ENCODE measurements around the gene CETP. TPM values are rescaled to one million over a fixed set of nuclear protein-coding genes. Genes with fewer than 3 reads are reported as not detected.

CETP gene
- total RNA-seq, 4 donors from 2014 or later: not detected

- no peak for DNase-seq (ENCODE audit: low spot score in 2 of 2)
- H3K4me1 ChIP-seq: no peaks in the 10 kb centered on the region
- H3K36me3 ChIP-seq: peaks cover 0 to 8% (median 0%) of the 10 kb centered on the region in 3 donors
- no peak overlapping the region for H3K4me3 ChIP-seq
- no peaks in the 10 kb centered on the region for H3K27me3 ChIP-seq
- 82 to 83% methylated on average over 5 of the region's 5 CpGs for WGBS, 2 donors
- no peaks in the 10 kb centered on the region for H3K9me3 ChIP-seq
- H3K27ac ChIP-seq: no peak overlapping the region
- no peak for TF ChIP-seq POLR2A (IDR thresholded peaks at IDR 0.05)
- TF ChIP-seq CTCF (IDR thresholded peaks at IDR 0.05): no peak
- no peak for TF ChIP-seq EP300 (IDR thresholded peaks at IDR 0.05)
These were observed 45.3 kb downstream of the CETP start for GRCh38 chr16:57007050-57007449.

GRCh38 chr16:57007530-57007929 lies 45.8 kb downstream of the CETP start:
- TF ChIP-seq POLR2A (IDR thresholded peaks at IDR 0.05) (no peak), EP300 (IDR thresholded peaks at IDR 0.05) (no peak), CTCF (IDR thresholded peaks at IDR 0.05) (no peak)
- Histone ChIP-seq H3K27me3 (no peaks in the 10 kb centered on the region), H3K9me3 (no peaks in the 10 kb centered on the region), H3K4me1 (no peaks in the 10 kb centered on the region), H3K4me3 (no peak overlapping the region), H3K36me3 (peaks cover 0 to 8% (median 0%) of the 10 kb centered on the region in 3 donors), H3K27ac (no peak overlapping the region)
- WGBS, 2 donors: 74 to 78% methylated on average over 3 of the region's 3 CpGs
- no peak for DNase-seq (ENCODE audit: low spot score in 2 of 2)

- TF ChIP-seq POLR2A (IDR thresholded peaks at IDR 0.05): no peak
- TF ChIP-seq CTCF (IDR thresholded peaks at IDR 0.05): no peak
- TF ChIP-seq EP300 (IDR thresholded peaks at IDR 0.05): no peak
- H3K36me3 ChIP-seq: peaks cover 0 to 8% (median 0%) of the 10 kb centered on the region in 3 donors
- peaks cover 0 to under 1% (median 0%) of the 10 kb centered on the region in 4 donors for H3K4me1 ChIP-seq
- no peak overlapping the region for H3K4me3 ChIP-seq
- 96% methylated on average over 1 of the region's 1 CpG for WGBS, 2 donors
- H3K27me3 ChIP-seq: no peaks in the 10 kb centered on the region
- no peaks in the 10 kb centered on the region for H3K9me3 ChIP-seq
- no peak overlapping the region for H3K27ac ChIP-seq
- DNase-seq (ENCODE audit: low spot score in 2 of 2): no peak
These were observed 46.7 kb downstream of the CETP start for GRCh38 chr16:57008440-57008839.

- H3K36me3 ChIP-seq: peaks cover 0 to 2% (median 0%) of the 10 kb centered on the region in 3 donors
- WGBS, 2 donors: 89 to 98% methylated on average over 2 of the region's 2 CpGs
- DNase-seq (ENCODE audit: low spot score in 2 of 2): no peak
- H3K27ac ChIP-seq: no peak overlapping the region
- peaks cover 0 to 9% (median 0%) of the 10 kb centered on the region in 4 donors for H3K4me1 ChIP-seq
- peaks cover 0 to 6% (median 2%) of the 10 kb centered on the region in 4 donors for H3K9me3 ChIP-seq
- TF ChIP-seq EP300 (IDR thresholded peaks at IDR 0.05) (no peak), POLR2A (IDR thresholded peaks at IDR 0.05) (no peak), CTCF (IDR thresholded peaks at IDR 0.05) (no peak)
- no peaks in the 10 kb centered on the region for H3K27me3 ChIP-seq
- H3K4me3 ChIP-seq: no peak overlapping the region
These were observed 48.0 kb downstream of the CETP start for GRCh38 chr16:57009643-57010170.

- WGBS, 2 donors: 81 to 89% methylated on average over 13 of the region's 13 CpGs
- peaks cover 0 to 9% (median 0%) of the 10 kb centered on the region in 4 donors for H3K4me1 ChIP-seq
- no peak for DNase-seq (ENCODE audit: low spot score in 2 of 2)
- H3K27ac ChIP-seq: no peak overlapping the region
- peaks cover 0 to 6% (median 2%) of the 10 kb centered on the region in 4 donors for H3K9me3 ChIP-seq
- H3K4me3 ChIP-seq: no peak overlapping the region
- H3K36me3 ChIP-seq: peaks cover 0 to 5% (median 0%) of the 10 kb centered on the region in 3 donors
- H3K27me3 ChIP-seq: no peaks in the 10 kb centered on the region
- no peak for TF ChIP-seq CTCF (IDR thresholded peaks at IDR 0.05)
- no peak for TF ChIP-seq EP300 (IDR thresholded peaks at IDR 0.05)
- no peak for TF ChIP-seq POLR2A (IDR thresholded peaks at IDR 0.05)
These were observed 50.6 kb downstream of the CETP start for GRCh38 chr16:57012353-57012752.
